Spleen (tissue), 7 donors: ENCODE measurements around the gene ITPK1.

ENCODE experiments used
- CTCF ChIP-seq, 11 experiments: fragments of 200-600 bp in 7 of 11; fragments of 450-650 bp in 4 of 11; sonication (generic) in 4 of 11; IDR thresholded peaks in 8 of 11; conservative IDR thresholded peaks in 3 of 11; 1 replicate in 7 of 11; 2 replicates in 4 of 11; pipeline versions ENCODE4 v1.4.0 to v1.8.0; 2016 to 2021; ENCODE audit warnings: antibody characterized with exemption in 11 of 11, inconsistent platforms in 4 of 11, mild to moderate bottlenecking in 1 of 11
- POLR2A ChIP-seq, 3 donors: fragments of 450-650 bp; IDR thresholded peaks; one replicate each; pipeline ENCODE4 v1.5.1; 2017; ENCODE audit warnings: antibody characterized with exemption in 3 of 3, mild to moderate bottlenecking in 1 of 3
- POLR2AphosphoS5 ChIP-seq, 3 donors: sonication (generic); formaldehyde crosslinking; IDR thresholded peaks; one replicate each; pipeline ENCODE4 v1.5.1; 2017; ENCODE audit warnings: antibody characterized with exemption in 3 of 3
- donor health status: DM: no; HTN: no; CAD: no; lungs with moderate emphysema.
- donor health status: DM: no; HTN: no; CAD: no.
- donor health status: DM: no; HTN: no; CAD: no.

GRCh38 chr14:93017898-93018297 is 97.8 kb downstream of the ITPK1 start:
- TF ChIP-seq CTCF (IDR thresholded peaks at IDR 0.05 in 8 of 11, conservative IDR thresholded peaks at IDR 0.05 in 3 of 11) (no peak), POLR2A (IDR thresholded peaks at IDR 0.05) (no peak), POLR2AphosphoS5 (IDR thresholded peaks at IDR 0.05) (no peak)
